Common myeloid progenitor, CD34-positive (primary cell): ENCODE measurements around the gene GTF2F1.

Source experiments
- CTCF ChIA-PET: fragments of 350-600 bp; sonication (Branson Sonifier 250); formaldehyde crosslinking; loops from one replicate; lab custom pipeline; 2021; ENCODE audit warnings: antibody characterized with exemption; lab: Charles Lee
- POLR2A ChIA-PET: fragments of 350-600 bp; sonication (Branson Sonifier 250); formaldehyde crosslinking; loops from one replicate; lab custom pipeline; 2021; ENCODE audit warnings: antibody characterized with exemption; lab: Charles Lee
- DNase-seq, 3 donors: peaks; one replicate each; pipeline versions ENCODE4 v3.0.0 to v3.0.0-alpha.2; 2013
- H3K27ac ChIP-seq, 2 experiments: 1 replicate in 1 of 2; 2 replicates in 1 of 2; pipeline ENCODE4 v1.7.0; 2013; ENCODE audit warnings: inconsistent platforms in 2 of 2, low read length in 2 of 2, mild to moderate bottlenecking in 2 of 2, low read depth in 1 of 2, moderate library complexity in 1 of 2; ENCODE audit not compliant: severe bottlenecking in 2 of 2, insufficient read depth in 1 of 2, poor library complexity in 1 of 2
- H3K27me3 ChIP-seq, 5 experiments: replicated peaks in 2 of 5; 1 replicate in 3 of 5; 2 replicates in 2 of 5; pipeline versions ENCODE4 v1.6.1 to v1.7.0; 2013; ENCODE audit warnings: low read length in 4 of 5, mild to moderate bottlenecking in 2 of 5, moderate library complexity in 2 of 5, inconsistent platforms in 1 of 5; ENCODE audit not compliant: insufficient read depth in 5 of 5, control insufficient read depth in 4 of 5
- H3K36me3 ChIP-seq, 4 experiments: 1 replicate in 2 of 4; 2 replicates in 2 of 4; pipeline versions ENCODE4 v1.6.1 to v1.7.0; 2013; ENCODE audit warnings: low read length in 3 of 4, control low read depth in 1 of 4, mild to moderate bottlenecking in 1 of 4; ENCODE audit not compliant: control insufficient read depth in 4 of 4, insufficient read depth in 4 of 4
- H3K4me1 ChIP-seq, 4 experiments: 1 replicate in 3 of 4; 2 replicates in 1 of 4; pipeline versions ENCODE4 v1.6.1 to v1.7.1; 2013; ENCODE audit warnings: low read length in 3 of 4, mild to moderate bottlenecking in 3 of 4, control low read depth in 1 of 4, inconsistent platforms in 1 of 4, moderate library complexity in 1 of 4; ENCODE audit not compliant: control insufficient read depth in 4 of 4, insufficient read depth in 4 of 4; ENCODE audit errors: control extremely low read depth in 1 of 4
- H3K4me3 ChIP-seq, 7 experiments: 1 replicate in 4 of 7; 2 replicates in 3 of 7; pipeline versions ENCODE4 v1.5.1 to v1.7.0; 2013; ENCODE audit warnings: mild to moderate bottlenecking in 7 of 7, low read length in 6 of 7, moderate library complexity in 6 of 7, inconsistent platforms in 2 of 7, low read depth in 2 of 7, control low read depth in 1 of 7; ENCODE audit not compliant: insufficient read depth in 4 of 7, control insufficient read depth in 1 of 7; ENCODE audit errors: extremely low read depth in 1 of 7
- H3K9me3 ChIP-seq, 5 experiments: 1 replicate in 4 of 5; 2 replicates in 1 of 5; pipeline versions ENCODE4 v1.6.1 to v1.7.1; 2013; ENCODE audit warnings: low read length in 4 of 5, mild to moderate bottlenecking in 2 of 5, inconsistent platforms in 1 of 5, low read depth in 1 of 5, moderate library complexity in 1 of 5; ENCODE audit not compliant: control insufficient read depth in 4 of 5, insufficient read depth in 2 of 5; ENCODE audit errors: control extremely low read depth in 1 of 5
- WGBS: methylation state at CpG from one replicate; pipeline ENCODE4 v1.1.5; 2013; ENCODE audit not compliant: insufficient coverage; 5-methylcytosine and 5-hydroxymethylcytosine counted together

Gene GTF2F1

GRCh38 chr19:6383188-6383587 lies 9.8 kb downstream of the GTF2F1 start:
- DNase-seq: no peak
- H3K4me1 ChIP-seq: no peaks in the 10 kb centered on the region
- CTCF ChIA-PET: no interaction called here
- H3K27ac ChIP-seq: no peak overlapping the region
- H3K9me3 ChIP-seq: peaks cover 0 to 17% (median 10%) of the 10 kb centered on the region in 5 experiments
- POLR2A ChIA-PET: interaction anchor here (0.6 kb wide), 1 partner anchor 324 kb away, joined by 8 read pairs; no protein-coding TSS in a partner anchor
- peaks cover 0 to 2% (median 0%) of the 10 kb centered on the region in 5 experiments for H3K27me3 ChIP-seq
- 96% methylated on average over 10 of the region's 19 CpGs for WGBS
- H3K4me3 ChIP-seq: no peak overlapping the region
- peaks cover 18 to 86% (median 60%) of the 10 kb centered on the region in 4 experiments for H3K36me3 ChIP-seq

GRCh38 chr19:6381030-6381750 lies 11.8 kb downstream of the GTF2F1 start:
- Histone ChIP-seq H3K9me3 (peaks cover 0 to 17% (median 10%) of the 10 kb centered on the region in 5 experiments), H3K27ac (no peak overlapping the region), H3K4me1 (no peaks in the 10 kb centered on the region), H3K4me3 (no peak overlapping the region), H3K36me3 (peaks cover 16 to 69% (median 52%) of the 10 kb centered on the region in 4 experiments), H3K27me3 (peaks cover 0 to 2% (median 0%) of the 10 kb centered on the region in 5 experiments)
- 96% methylated on average over 23 of the region's 40 CpGs for WGBS
- CTCF ChIA-PET: no interaction called here
- POLR2A ChIA-PET: no interaction called here
- DNase-seq: no peak

GRCh38 chr19:6379744-6380143 lies 13.2 kb downstream of the GTF2F1 start:
- ChIA-PET CTCF (no interaction called here), POLR2A (interaction anchor here (0.6 kb wide), 1 partner anchor 9 kb away, joined by 7 read pairs; no protein-coding TSS in a partner anchor)
- H3K36me3 ChIP-seq: peaks cover 12 to 66% (median 48%) of the 10 kb centered on the region in 4 experiments
- peaks cover 0 to 17% (median 10%) of the 10 kb centered on the region in 5 experiments for H3K9me3 ChIP-seq
- H3K4me3 ChIP-seq: no peak overlapping the region
- H3K4me1 ChIP-seq: no peaks in the 10 kb centered on the region
- H3K27ac ChIP-seq: no peak overlapping the region
- DNase-seq: no peak
- H3K27me3 ChIP-seq: peaks cover 0 to 2% (median 0%) of the 10 kb centered on the region in 5 experiments
- 93% methylated on average over 3 of the region's 3 CpGs for WGBS

- H3K4me3 ChIP-seq: no peak overlapping the region
- no peak for DNase-seq
- peaks cover 10 to 59% (median 45%) of the 10 kb centered on the region in 4 experiments for H3K36me3 ChIP-seq
- POLR2A ChIA-PET: interaction anchor here (1.1 kb wide), 1 partner anchor 14 kb away, joined by 5 read pairs; the partner anchor contains the start of gene GTF2F1
- peaks cover 0 to 2% (median 0%) of the 10 kb centered on the region in 5 experiments for H3K27me3 ChIP-seq
- peaks cover 0 to 7% (median 6%) of the 10 kb centered on the region in 4 experiments for H3K4me1 ChIP-seq
- H3K9me3 ChIP-seq: peaks cover 0 to 17% (median 10%) of the 10 kb centered on the region in 5 experiments
- CTCF ChIA-PET: interaction anchor here (1.7 kb wide), 1 partner anchor 12 kb away, joined by 4 read pairs; no protein-coding TSS in a partner anchor
- WGBS: 94% methylated on average over 9 of the region's 9 CpGs
- no peak overlapping the region for H3K27ac ChIP-seq
These were observed 14.5 kb downstream of the GTF2F1 start for GRCh38 chr19:6378486-6378885.

- H3K4me1 ChIP-seq: peaks cover 0 to 7% (median 7%) of the 10 kb centered on the region in 4 experiments
- WGBS: 100% methylated on average over 3 of the region's 6 CpGs
- no peak overlapping the region for H3K4me3 ChIP-seq
- ChIA-PET CTCF (interaction anchor here (1.7 kb wide), 1 partner anchor 13 kb away, joined by 4 read pairs; no protein-coding TSS in a partner anchor), POLR2A (interaction anchor here (1.1 kb wide), 1 partner anchor 15 kb away, joined by 5 read pairs; the partner anchor contains the start of gene GTF2F1)
- H3K27ac ChIP-seq: no peak overlapping the region
- H3K36me3 ChIP-seq: peaks cover 6 to 55% (median 40%) of the 10 kb centered on the region in 4 experiments
- H3K9me3 ChIP-seq: peaks cover 0 to 17% (median 10%) of the 10 kb centered on the region in 5 experiments
- DNase-seq: no peak
- H3K27me3 ChIP-seq: peaks cover 0 to 2% (median 0%) of the 10 kb centered on the region in 5 experiments
These were observed 14.9 kb downstream of the GTF2F1 start for GRCh38 chr19:6378041-6378440.

GRCh38 chr19:6376512-6377190 lies 16.3 kb downstream of the GTF2F1 start:
- ChIA-PET CTCF (interaction anchor here (0.6 to 1.7 kb wide), 2 partner anchors 14 to 1525 kb away, joined by 3 to 4 read pairs; no protein-coding TSS in a partner anchor), POLR2A (interaction anchor here (0.6 to 0.7 kb wide), 2 partner anchors 13 to 48 kb away, joined by 3 to 4 read pairs; partner anchors contain the start of gene KHSRP)
- no peak overlapping the region for H3K4me3 ChIP-seq
- H3K9me3 ChIP-seq: peaks cover 0 to 17% (median 10%) of the 10 kb centered on the region in 5 experiments
- WGBS: 93% methylated on average over 14 of the region's 19 CpGs
- H3K27me3 ChIP-seq: peaks cover 0 to 2% (median 0%) of the 10 kb centered on the region in 5 experiments
- DNase-seq: no peak
- H3K4me1 ChIP-seq: peaks cover 1 to 11% (median 10%) of the 10 kb centered on the region in 4 experiments
- no peak overlapping the region for H3K27ac ChIP-seq
- H3K36me3 ChIP-seq: peaks cover 6 to 44% (median 34%) of the 10 kb centered on the region in 4 experiments
